ENCODE data around the gene ACACA.
A peak's percentile ranks its signal among the peaks of the same experiment; 100 is the strongest.
"Not testable (repeated sequence)": the region's sequence is repeated elsewhere in the genome, so short reads cannot be mapped to it uniquely, and the experiment has no call there.

The ACACA gene

GRCh38 chr17:37098910-37099664 lies 307.5 kb downstream of the ACACA start:
- DNase-seq (ENCODE audit: low read depth) = no peak

DNA sequence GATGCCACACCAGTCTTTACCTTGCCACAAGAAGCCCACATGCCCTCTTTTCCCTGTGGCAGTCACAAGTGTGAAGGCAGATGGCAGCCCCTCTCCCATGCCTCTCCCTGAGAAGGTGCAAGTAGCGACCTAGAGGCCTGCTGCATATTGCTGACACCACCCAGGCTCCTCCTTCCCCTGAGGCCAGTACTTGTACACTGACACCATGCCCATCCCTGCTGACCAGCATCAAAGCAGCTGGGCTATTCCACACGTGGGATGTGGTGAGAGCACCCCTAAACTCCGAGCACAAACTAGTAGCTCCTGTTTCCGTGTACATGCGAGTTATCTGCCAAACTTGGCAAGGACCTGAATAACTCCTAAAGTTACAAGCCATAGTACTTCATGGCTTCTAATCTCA lies 308.5 kb downstream of the ACACA start:
- DNase-seq (ENCODE audit: low read depth) = no peak

DNA sequence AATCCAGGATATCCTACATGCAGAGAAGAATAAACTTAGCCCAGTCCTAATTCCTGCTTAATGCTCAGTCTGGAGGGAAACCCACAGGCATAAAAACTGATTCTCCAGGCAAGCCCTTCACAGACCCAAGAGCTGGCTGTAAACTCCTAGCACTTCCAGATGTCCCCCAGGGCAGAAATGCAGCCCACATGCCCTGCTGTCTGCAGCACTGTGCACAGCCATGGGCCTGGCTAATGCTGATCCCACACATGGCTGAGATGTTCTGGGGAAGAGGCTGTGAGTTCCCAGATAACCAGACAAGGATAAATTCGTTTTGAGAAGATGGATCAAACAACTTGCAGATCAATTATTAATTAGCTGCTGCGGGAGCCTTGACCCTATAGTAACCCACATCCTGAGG lies 309.5 kb downstream of the ACACA start:
- no peak for DNase-seq (ENCODE audit: low read depth)

DNA sequence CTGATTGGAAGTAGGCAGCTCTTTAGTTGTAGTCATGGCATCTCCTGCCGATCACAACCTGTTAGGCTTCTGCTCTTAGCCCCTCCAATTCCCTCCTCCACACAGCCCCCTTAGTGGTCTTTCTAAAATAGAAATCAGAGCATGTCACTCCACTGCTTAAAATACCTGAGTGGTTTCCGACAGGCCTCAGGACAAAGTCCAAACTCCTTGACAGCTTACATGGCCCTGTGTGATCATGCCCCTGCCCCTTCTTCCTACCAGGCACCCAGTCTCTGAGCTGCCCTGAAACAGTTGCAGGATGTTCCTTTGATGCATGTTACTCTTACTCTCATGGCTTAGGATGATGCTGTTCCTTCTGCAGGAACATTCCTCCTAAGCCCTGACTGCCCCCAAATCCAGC lies 310.6 kb downstream of the ACACA start:
- DNase-seq (ENCODE audit: low read depth) = no peak

DNA sequence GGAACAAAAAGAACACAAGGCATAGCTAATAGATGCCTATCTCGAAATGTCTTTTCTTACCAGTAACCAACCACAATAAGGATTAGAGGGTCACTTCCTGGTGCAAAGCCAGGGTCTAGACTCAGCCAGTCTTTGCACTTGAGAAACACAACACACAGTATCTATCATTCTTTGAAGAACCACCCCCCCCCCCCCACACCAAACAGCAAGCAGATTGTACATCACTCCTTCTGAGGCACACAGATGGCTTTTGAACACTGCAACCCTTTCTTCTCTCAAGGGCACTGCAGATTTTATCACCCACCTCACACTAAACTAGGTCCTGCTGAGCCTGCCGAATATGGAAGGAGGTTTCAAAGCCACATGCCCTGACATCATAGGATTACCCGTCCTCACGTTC lies 312.2 kb downstream of the ACACA start:
- DNase-seq (ENCODE audit: low read depth) = no peak

DNA sequence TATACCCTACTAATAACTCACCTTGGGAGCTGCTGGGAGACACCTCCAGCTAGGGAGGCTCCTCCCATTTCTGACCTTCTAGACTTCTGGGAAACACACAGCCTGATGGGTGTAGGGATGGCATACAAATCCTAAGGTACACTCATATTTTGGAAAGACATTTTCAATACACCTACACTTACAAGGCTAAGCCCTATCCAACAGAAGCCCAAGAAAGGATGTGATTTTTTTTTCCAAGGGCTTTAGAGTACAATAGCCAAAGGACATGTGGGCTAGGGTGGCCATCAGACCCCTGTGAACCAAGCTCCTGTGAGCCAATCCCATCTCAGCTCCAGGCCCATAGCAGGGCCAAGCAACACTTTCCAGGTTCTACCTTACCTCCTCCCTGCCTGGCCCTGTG lies 313.9 kb downstream of the ACACA start:
- no peak for DNase-seq (ENCODE audit: low read depth)

- no peak for DNase-seq (ENCODE audit: low read depth)
Measured at GRCh38 chr17:37092071-37092470, 314.6 kb downstream of the ACACA start.

GRCh38 chr17:37090941-37091340 lies 315.7 kb downstream of the ACACA start:
- no peak for DNase-seq (ENCODE audit: low read depth)

- DNase-seq (ENCODE audit: low read depth) = peak; percentile 28
Measured at GRCh38 chr17:37089956-37090355, 316.7 kb downstream of the ACACA start.

- DNase-seq (ENCODE audit: low read depth) = no peak
Measured at GRCh38 chr17:37088913-37089312, 317.7 kb downstream of the ACACA start.

DNA sequence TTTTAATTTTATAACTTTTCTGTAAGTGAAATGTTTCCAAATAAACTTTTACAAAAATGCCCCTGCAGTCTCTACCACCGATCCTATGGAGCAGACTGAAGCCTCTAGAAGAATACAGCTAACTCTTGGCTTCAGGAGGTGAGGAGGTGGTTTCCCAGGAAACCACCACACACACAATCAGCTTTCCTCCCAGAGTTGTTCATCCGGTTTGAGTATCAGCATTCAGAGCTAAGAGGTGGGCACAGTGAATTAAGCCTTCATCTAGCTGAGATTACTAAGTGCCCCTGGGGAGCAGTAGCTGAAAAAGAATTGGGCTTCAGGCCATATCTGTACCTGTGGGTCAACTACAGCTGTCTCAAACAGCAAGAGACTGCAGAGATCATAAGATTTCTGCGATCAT lies 318.2 kb downstream of the ACACA start:
- DNase-seq (ENCODE audit: low read depth) = no peak

DNA sequence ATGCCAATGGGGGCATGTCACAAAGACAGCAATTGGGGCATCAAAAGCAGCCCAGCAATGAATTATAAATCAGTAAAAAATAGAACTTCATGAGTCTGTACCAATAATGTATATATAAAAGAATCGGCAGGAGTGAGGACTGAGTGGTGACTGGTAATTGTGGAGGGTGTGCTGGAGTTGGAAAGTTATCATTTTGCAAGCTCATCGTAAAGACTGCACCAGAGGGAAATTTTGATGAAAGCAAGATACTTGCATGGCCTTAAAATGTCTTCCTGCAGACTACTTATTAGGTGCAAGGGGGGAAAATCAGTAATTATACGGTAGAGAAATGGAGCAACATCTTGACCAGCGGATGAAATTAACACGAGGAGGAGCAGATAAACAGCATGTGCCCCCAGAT lies 319.0 kb downstream of the ACACA start:
- DNase-seq (ENCODE audit: low read depth) = no peak

DNA sequence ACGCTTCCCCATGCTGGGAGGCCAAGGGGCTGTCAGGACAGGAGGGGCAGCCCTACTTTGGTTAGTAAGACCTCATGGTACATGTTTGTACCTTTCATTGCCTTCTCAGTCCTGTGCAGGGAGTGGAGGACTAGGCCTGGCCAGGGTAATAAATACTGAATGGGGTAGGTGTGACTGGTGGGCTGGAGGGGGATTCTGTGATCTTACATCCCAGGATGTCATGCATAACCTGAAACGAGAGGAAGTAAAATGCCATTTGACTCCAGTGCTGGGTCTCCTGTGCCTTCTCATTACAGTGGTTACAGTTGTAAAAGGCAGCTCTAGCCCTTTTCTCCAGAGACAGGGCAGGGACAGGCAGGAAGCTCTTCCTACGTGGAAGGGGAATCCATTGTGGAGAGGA lies 319.7 kb downstream of the ACACA start:
- DNase-seq (ENCODE audit: low read depth) = no peak

DNA sequence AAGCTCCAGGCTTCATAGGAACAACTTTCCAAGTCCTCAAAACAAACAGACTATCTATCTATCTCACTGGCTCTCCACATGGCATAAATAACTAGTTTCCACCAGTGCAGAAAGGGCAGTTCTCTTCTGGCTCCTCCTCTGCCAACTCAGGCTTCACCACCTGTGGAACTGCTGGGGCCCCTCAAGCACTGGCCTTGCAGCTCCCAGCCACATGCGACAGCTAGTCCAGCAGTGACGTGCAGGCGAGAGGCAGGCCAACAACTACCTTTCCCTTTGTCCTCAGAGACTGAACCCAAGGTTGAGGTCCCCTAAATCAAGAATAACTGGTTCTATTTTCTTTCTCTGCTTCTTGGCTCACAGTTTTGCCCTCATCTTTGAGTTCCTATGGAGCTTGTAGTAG lies 320.3 kb downstream of the ACACA start:
- DNase-seq (ENCODE audit: low read depth) = no peak

GRCh38 chr17:37084372-37084771 lies 322.3 kb downstream of the ACACA start:
- no peak for DNase-seq (ENCODE audit: low read depth)

DNA sequence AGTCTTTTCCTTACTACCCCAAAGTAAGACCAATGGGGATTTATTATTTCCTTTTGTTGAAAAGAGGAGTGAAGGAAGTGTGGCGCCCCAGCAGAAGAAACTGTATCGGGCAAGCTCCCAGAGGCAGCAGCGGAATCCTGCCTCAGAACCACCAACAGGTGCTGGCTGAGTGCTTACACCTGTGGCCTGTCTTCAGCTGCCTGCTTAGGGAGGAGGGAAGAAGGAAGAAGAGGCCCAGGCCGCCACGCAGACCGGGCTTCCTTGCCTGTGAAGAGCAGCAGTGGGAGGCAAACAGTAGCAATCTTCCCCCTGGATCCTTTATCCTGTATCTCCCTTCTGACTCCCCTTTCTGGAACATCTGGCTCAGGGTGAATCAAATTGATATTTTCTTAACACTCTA lies 323.2 kb downstream of the ACACA start:
- DNase-seq (ENCODE audit: low read depth) = no peak

DNA sequence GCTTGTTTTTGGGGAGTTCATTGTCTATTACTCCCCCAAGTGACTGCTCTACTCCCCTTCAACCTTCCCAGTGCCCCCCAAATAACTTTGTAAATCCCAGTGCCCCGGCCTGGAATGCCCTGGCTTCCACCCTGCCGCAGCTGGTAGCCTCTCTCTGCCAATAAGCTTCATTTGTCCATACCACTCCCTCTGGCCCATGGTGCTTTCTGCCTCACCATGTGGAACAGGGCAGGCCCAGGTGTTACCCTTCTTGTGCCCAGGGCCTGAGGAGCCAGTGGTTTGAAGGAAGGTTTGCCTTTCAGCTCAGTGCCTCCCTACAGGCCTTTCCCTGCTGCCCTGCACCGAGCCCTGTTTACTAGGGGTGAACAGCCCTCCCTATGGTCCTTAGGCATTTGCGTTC lies 323.7 kb downstream of the ACACA start:
- DNase-seq (ENCODE audit: low read depth) = no peak

DNA sequence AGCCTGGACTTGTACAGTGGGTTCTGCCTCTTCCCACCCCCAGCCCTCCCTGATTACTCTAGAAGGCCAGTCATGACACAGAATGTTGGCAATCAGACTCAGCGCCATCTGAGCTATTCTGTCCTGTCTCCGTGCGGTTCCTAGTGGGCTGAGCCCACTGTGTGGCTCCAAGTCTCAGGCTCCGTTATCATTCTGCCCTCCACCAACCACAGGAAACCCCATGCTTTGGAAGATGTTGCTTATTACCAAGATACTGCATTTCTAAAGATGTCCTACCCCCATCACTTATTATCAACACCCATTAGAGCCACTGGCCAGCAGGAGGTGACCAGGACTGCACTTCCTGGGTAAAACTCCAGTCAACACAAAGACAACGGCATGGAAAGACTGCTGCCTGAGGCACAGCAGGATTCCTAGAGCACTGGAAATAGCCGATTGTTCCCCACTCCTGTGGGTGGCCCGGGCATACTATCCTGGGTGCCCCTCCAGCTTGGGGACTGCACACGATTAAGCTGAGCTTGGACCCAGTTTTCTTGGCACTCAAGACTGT lies 324.2 kb downstream of the ACACA start:
- DNase-seq (ENCODE audit: low read depth) = no peak

GRCh38 chr17:37081287-37081686 lies 325.3 kb downstream of the ACACA start:
- DNase-seq (ENCODE audit: low read depth) = no peak

DNA sequence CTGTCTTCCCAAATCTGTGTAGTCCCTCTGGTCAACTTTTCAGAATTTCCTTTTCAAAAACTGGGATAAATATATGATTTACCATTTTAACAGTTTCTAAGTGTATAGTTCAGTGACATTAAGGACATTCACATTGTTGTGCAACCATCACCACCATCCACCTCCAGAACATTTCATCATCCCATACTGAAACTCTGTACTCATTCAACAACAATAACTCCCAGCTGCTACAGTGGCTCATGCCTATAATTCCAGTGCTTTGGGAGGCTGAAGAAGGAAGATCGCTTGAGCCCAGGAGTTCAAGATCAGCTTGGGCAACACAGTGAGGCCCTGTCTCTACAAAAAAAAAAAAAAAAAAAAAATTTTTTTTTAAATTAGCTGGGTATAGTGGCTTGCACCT lies 326.9 kb downstream of the ACACA start:
- no peak for DNase-seq (ENCODE audit: low read depth)

DNA sequence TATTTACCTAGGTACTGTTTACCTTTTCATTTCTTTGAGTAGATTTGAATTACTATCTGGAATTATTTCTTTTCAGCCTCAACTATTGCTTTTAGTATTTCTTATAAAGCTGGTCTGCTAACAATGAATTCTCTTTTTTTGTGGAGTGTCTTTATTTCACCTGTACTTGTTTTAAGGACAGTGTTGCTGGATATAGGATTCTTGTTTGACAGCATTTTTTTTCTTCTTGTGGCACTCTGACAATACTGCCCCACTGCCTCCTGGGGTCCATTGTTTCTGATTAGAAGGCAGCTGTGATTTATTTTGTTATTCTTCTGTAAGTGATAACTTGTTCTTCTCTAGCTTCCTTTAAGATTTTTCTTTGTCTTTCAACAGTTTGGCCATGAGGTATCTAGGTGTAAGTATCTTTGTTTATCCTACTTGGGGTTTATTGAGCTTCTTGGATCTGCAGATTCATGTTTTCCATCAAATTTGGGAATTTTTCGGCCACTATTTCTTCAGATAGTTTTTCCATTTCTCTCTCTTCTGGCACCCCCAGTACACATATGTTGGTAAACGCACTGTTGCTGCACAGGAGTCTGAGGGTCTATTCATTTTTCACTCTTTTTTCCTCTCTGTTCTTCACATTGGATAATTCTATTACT lies 327.4 kb downstream of the ACACA start:
- DNase-seq (ENCODE audit: low read depth) = no peak

GRCh38 chr17:37073464-37073863 lies 333.2 kb downstream of the ACACA start:
- not testable (repeated sequence) for DNase-seq (ENCODE audit: low read depth)

- DNase-seq (ENCODE audit: low read depth) = no peak
Measured at GRCh38 chr17:37069087-37069486, 337.5 kb downstream of the ACACA start.

DNA sequence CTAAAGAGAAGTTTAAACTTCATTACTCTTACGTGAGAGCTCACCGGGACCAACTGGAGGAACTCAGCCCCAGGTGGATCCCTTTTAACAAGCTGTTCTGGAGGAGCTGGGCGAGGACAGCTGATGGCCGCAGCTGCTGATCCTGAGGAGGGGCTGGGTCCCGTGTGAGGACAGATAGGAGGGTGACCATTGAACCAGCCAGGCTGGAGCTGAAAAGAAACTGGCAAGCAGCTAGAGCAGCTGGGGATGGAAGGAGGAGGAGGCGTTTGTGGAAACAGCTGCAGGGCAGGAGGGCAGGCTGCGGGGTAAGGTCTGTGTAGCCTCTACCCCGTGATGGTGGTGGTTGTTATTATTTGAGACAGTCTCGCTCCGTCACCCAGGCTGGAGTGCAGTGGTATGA lies 338.4 kb downstream of the ACACA start:
- DNase-seq (ENCODE audit: low read depth) = no peak
